ENCODE measurements around the gene HOXC4. TPM values are rescaled to one million over a fixed set of nuclear protein-coding genes. Genes with fewer than 3 reads are reported as not detected.

HOXC4 gene
- total and polyA plus RNA-seq, 4 donors = 0.02 TPM; not detected in 3

DNA sequence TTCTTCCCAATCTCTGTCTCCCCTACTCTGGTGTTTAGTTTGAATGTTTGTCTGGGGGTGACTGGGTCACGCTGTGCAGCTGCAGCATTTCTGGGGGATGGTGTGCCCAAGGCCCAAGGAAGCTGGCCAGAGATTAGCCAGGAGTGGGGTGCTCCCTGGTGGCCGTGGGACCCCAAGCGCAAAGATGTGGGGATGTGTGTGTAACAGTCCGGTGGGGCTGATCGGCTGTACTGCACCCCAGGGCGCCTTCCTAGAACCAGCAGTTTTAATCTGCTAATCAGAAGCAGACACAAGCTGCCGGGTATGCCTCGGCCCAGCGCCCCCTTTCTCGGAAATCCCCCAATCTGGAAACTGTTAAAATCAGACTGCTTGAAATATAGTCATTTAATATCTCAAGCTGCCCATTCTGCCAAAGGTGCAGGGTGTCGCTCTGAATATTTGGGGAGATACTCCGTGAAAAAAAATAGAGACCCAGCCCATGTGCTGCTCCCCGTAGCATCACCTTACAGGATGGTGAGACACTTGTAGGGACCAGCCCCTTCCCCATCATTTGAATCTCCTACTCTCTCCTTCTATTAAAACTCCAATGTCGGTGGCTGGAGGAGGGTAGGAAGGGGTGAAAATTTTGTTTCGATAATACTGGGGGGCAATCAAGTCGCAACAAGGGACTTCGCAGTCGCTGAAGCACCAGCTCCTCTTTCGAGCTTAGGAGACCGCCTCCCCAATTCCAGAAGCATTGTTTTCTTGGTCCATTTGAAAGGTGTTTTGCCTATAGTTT is 49.4 kb upstream of the HOXC4 start:
- Histone ChIP-seq H3K9me3 (ENCODE audit: control insufficient read depth in 4 of 4, low read length in 3 of 4) (no peaks in the 10 kb centered on the region), H3K27ac (ENCODE audit: low read depth in 1 of 2, low read length in 2 of 2) (no peak overlapping the region), H3K27me3 (ENCODE audit: control insufficient read depth in 4 of 4, insufficient read depth in 4 of 4, low read length in 3 of 4) (peaks cover 5 to 49% (median 12%) of the 10 kb centered on the region in 4 donors), H3K36me3 (ENCODE audit: control insufficient read depth in 4 of 4, insufficient read depth in 3 of 4, low read depth in 1 of 4, low read length in 3 of 4) (no peaks in the 10 kb centered on the region), H3K4me1 (ENCODE audit: control insufficient read depth in 4 of 4, insufficient read depth in 4 of 4, low read length in 3 of 4) (peaks cover 6 to 16% (median 11%) of the 10 kb centered on the region in 4 donors), H3K4me3 (ENCODE audit: low read depth in 1 of 3, low read length in 3 of 3) (no peak overlapping the region), H3K9ac (ENCODE audit: low read depth in 1 of 2, low read length in 2 of 2) (no peak overlapping the region)
- no peak for TF ChIP-seq TAF1 (conservative IDR thresholded peaks at IDR 0.05)
- no peak for TF ChIP-seq ZBTB33 (IDR thresholded peaks at IDR 0.05)
- TF ChIP-seq FOXA1 (IDR thresholded peaks at IDR 0.05) = no peak
- TF ChIP-seq, protein P1, sequence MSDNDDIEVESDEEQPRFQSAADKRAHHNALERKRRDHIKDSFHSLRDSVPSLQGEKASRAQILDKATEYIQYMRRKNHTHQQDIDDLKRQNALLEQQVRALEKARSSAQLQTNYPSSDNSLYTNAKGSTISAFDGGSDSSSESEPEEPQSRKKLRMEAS (IDR thresholded peaks at IDR 0.05) = no peak
- TF ChIP-seq JUND (IDR thresholded peaks at IDR 0.05) = no peak
- no peak for TF ChIP-seq GABPA (IDR thresholded peaks at IDR 0.05 in 1 of 2, conservative IDR thresholded peaks at IDR 0.05 in 1 of 2)
- TF ChIP-seq EGR1 (IDR thresholded peaks at IDR 0.05; ENCODE audit: low read depth in 2 of 2) = no peak
- no peak for TF ChIP-seq HNF4G (IDR thresholded peaks at IDR 0.05)
- TF ChIP-seq YY1 (IDR thresholded peaks at IDR 0.05) = no peak
- no peak for TF ChIP-seq RXRA (IDR thresholded peaks at IDR 0.05)
- TF ChIP-seq, protein P2, sequence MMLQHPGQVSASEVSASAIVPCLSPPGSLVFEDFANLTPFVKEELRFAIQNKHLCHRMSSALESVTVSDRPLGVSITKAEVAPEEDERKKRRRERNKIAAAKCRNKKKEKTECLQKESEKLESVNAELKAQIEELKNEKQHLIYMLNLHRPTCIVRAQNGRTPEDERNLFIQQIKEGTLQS (IDR thresholded peaks at IDR 0.05) = no peak
- no peak for TF ChIP-seq NR2F2 (IDR thresholded peaks at IDR 0.05)
- TF ChIP-seq CTCF (IDR thresholded peaks at IDR 0.05; ENCODE audit: low read depth, low read length, missing input control) = no peak
- TF ChIP-seq FOXA2 (IDR thresholded peaks at IDR 0.05) = no peak
- no peak for TF ChIP-seq REST (IDR thresholded peaks at IDR 0.05)
- WGBS = 14% methylated on average over 20 of the region's 20 CpGs
- DNase-seq (ENCODE audit: low spot score) = no peak
